CD4-positive, alpha-beta T cell treated with Interleukin-4 for 1 hour (primary cell): Measurements from ENCODE around the gene SHC1.

Experiments
- DNase-seq, 2 donors: peaks; one replicate each; pipeline ENCODE4 v3.0.0-alpha.2; 2020 to 2022

The SHC1 gene

DNA sequence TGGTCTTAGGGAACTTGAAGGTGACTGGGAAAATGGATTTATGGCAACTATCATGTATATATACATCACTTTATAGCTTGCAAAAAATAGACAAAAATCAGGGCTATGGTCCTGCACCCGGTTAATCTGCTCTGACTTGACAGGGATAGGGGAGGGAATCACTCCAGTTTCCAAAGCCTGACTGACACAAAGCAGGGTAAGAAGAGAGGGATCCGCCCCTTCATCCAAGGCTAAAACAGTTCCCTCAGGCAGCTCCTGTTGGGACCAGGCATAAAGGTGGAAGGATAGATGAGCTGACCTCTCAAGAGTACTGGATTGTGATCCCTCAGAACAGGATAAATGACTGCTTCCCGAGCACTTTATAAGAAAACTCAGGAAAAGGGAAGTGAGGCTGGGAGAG lies 16.0 kb downstream of the SHC1 start:
- DNase-seq = no peak

DNA sequence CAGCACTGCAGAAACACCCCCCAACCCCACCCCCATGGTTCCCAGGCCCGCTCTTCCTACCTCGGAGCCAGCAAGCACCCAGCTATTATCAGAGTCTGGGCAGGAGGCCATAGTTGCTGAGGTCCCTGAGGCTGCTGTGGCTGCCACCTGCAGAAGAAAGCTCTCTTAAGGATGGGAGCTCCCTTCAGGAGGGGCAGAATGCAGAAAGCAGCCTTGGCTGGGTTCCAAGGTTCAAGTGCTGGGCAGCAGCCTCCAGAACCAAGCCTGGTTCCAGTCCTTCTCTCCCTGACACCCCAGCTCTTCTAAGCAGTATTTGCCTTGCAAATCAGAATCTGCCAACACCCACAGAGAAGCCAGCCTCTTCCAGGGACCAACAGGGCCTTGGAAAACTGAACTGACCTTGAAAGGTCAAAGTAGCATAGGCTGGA lies 16.9 kb downstream of the SHC1 start:
- no peak for DNase-seq

DNA sequence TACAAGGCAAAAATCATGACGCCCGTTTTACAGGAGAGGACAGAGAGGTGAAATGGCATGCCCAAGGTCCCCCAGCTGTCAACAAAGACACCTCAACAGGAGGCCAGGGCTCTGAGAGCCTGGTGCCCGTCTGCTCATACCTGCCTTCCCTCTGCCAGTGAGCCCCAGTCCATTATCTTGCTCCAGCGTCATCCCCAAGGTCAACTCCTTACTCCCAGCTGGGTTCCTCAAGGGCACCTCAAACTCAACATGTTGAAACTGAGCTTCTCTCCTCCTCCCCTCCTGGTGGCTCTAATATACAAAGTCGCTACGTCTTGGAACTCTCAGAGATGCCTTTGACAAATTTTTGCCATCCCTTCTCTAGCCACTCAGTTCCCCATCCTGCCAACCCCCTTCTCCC lies 17.9 kb downstream of the SHC1 start:
- peak in 1 of 2 donors; percentile 29 for DNase-seq

DNA sequence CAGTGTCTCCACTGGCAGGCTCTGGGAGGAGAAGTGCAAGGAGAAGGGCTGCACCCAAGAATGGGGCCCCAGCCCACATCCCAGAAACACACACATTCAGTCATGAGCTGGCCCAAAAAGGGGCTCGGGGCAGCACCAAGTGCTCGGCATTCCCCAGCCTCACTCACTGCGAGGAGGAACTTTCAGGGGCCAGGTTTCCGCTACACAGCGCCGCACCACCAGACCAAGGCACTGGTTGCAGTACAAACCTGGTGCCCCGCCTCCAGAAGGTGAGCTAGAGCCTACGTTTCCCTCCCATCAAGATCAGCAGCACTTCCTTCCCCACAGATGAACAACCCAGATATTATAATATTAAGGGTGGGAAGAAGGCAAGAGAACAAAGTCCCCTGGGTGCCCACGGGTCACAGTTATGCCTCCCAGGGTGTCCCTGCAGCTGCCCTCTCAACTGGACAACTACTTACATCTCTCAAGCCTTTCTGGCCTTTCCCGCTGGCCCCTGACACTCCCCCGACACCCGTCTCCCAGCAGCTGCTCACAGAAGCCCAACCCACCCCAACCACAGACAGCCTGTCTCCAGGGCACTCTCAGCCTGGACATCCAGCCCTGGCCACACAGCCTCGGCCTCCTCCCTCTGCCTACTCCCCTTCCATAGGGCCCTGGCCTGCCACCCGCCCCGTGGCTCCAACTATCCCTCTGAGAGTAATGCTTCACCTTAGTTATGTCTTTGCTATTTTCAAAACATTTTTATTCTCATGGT lies 18.5 kb downstream of the SHC1 start:
- DNase-seq = peak; percentile 71 to 81

DNA sequence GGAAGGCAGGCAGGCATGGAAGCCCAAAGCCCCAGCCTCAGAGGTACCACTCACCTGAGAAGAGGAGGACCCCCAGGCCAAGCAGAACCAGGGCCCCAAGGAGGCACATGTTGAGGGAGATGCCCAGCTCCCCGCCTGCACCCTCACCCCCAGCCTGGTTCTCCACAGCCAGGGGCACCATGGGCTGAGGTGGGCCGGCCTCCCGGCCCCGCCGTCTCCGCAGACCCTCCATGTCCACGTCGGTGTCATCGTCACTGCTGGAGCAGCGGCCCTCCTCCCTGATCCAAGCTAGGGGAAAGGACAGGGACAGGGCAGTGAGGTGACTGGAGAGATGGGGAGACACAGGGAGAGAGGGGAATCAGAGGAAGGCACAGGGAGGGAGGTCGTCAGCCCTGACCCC lies 22.5 kb downstream of the SHC1 start:
- no peak for DNase-seq

DNA sequence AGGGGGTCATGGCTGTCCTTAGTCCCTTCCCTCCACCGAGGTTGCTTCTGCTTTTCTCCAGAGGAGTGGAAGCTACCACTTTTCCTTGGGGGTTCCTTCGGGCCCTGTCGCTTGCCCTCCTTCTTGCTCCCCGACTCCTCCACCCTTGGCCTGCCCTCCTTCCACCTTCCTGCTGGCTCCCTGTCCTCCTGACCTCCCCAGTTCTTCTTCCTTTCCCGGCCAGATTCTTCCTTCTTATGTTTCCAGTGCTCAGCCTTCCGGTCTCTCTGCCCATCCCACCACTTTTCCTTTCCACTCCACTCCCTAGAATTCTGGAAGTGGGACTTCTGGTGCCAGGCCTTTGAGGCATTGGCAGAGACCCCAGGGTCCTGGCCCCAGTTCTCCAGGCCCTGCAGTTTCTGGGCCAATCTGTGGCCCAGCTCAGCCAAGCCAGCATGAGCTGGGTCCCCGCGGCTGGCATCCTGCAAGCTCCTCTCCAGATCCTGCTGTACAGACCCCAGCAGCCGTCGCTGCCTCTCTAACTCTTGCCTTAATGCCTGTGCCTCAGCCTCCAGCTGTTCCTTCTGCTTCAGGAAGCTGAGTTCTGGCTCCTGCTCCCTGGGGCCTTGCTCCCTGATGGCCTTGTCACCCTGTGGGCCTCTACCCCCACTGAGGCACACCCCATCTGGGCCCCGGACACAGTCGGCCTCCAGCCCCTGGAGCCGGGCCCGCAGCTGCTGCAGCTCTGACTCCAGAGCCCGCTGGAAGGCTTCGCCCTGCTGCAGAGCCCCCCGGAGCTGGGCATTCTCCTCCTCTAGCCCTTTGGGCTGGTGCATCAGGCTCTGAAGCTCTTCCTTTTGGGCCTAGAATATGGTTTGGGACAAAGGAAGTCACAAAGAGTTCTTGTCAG lies 24.3 kb downstream of the SHC1 start:
- DNase-seq = no peak

DNA sequence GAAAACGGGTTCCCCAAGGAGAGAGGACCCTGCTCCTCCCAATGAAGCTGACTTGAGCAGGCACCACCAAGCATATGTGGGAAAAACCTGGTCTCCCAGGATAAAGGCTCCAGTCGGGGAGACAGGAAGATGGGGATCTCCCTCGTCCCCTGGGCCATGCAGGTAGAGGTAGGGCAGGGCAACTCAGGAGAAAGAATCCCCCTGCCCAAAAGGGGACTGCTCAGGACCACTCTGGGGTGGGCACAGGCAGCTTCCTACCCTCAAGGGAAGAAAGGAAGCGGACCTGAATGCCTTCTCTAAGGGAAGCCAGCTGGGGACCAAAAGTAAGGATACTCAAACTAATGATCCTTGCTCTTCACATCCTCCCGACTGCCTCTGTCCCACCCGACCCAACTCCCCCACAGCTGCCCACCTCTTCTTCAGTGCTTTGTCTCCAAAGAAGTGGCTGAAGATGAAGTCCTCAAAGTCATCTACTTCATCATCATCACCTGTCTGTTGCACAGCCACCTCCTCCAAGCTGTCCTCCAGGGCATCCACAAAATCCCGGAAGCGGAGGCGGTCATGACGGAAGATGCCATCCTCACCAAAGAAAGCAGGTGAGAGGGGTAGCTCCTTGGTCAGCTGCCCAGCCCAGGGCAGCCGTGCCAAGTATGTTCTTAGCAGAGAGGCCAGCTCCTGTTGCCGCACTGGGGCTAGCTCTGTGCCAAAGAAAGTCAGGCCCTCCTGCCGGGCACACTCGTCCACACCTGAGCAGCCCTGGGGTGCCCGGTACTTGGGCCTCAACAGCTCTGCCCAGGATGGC lies 25.2 kb downstream of the SHC1 start:
- DNase-seq = no peak

DNA sequence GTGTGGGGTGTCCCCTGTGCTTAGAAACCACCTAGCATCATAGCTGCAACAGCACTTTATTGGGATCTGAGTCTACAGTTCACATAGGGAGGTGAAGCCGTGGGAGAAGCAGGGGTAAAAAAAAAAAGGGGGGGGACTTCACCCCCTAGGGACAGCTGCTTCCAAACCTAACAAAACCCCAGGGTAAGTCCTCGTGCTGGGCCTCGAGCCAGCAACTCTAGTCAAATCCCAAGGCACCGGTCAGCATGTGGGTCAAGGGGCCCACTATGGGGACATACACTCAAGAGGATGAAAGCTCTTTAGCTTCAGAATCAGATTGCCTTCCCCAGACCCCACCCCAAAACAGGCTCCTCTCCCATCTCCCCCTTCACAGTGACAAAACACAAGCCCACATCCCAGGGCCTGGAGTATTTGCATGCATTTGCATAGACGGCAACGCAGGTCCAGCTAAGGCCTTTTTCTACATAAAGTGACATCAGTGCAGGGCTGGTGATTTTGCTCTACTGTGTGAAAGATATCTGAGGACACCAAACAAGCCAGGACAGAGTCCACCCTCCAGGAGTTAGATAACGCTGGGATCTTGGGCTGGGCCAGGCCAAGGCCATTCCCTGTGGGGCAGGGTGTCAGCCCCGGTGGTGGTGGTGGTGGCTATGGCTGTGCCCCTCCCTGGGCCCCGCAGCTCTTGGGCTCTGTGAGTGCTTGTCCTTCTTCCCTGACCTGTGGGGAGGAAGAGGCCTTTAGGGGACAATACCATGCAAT lies 26.0 kb downstream of the SHC1 start:
- no peak for DNase-seq

DNA sequence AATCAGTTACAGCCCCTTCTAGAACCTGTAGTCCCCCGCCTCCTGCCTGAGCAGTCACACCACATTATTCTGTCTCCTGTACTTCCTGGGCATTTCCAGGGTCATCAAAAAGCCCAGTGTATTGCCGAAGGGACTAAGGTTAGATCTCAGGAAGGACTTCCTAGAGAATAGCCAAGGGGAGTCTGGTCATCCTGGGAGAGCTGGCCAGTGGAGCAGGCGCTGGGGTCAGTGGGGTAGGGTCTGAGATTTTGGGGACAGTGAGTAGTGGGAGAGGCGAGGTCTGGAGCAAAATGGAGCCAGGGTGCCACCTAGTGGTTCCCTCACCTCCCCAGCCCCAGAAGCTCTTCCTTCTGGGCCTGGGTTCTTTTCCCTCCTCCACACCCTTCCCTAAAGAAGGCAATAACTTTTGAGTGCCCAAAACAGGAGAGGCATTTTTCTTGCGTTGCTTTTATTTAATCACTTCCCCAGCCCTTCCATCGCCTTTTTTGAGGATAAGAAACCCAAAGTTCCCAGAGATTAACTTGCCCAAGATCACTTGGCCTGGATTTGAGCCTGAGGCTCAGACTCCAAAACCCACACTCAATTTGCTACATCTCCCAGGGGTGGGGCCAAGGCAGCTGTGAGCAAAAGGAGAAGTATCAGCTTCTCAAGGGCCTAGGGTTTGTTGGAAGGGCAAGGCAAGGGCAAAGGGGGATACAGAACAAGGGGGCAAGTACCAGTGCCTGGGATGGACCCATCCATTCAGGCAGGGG lies 26.7 kb downstream of the SHC1 start:
- peak; percentile 33 to 52 for DNase-seq

DNA sequence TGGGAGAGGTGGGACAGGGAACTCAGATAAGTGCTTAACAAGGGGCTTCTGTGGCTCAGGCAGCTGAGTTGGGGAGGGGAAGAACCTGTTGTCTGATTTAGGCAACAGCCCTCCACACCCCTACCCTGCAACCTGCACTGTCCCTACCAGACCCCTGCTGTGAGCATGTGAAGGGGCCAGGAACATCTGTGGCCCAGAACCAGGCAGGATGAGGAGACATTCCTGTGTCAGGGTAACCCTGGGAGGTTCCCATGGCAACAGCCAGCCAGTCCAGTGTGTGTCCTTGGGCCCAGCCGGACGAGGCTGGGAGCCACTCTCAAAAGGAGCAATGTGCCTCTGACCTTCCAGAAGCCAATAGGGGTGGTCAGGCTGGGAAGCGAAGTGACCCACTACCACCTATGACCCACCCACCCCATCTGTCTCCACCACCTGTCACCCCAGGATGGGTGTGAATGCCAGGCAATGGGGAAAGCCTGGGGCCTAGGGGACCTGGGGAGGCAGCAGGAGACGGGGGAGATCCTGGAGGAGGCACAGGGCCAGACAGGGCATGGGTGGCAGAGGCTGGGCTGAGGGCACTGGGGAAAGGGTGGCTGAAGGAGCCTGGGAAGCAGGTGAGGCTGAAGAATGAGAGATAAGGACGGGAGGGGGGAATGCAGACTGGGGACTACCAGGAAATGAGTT lies 29.1 kb downstream of the SHC1 start:
- no peak for DNase-seq

DNA sequence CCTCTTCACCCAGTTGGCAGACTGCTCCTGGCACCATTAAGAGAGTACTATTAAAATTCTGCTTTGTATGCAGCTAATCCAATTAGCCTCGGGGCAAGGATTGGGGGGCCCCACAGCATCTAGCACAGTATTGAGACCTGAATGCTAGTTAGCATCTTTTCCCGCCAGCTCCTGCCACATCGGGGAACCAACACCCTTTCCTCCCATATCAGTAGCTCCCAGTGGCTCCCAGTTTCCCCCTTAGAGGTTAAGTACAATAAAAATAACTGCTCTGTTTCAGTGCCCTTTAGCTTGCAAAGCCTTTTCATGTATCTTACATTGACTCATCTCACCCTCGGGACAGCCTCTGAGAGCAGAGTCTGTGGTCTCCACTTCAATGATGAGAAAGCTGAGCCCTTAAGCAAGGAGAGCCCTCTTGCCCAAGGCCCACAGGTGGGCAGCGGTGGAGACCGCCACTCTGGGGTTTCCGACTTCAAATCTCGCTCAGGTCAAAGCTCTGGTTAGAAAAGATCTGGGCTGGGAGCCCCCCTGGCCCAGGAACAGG lies 29.8 kb downstream of the SHC1 start:
- DNase-seq = no peak

DNA sequence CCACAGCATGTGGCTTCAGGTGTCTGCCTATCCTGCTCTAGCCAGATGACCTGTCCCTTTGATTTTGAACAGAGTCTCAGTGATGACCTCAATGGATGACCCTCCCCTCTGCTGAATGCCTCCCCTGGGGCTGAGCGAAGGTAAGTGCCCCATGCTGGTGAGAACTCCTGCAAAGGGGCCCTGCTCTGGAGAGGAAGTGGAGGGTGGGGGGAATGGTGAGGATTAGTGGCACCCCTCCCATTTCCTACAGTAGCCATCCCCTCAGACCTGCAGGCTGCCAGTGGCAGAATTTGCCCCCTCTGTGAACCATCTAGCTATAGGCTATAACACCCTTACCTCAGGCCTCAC lies 30.4 kb downstream of the SHC1 start:
- peak in 1 of 2 donors; percentile 32 for DNase-seq

DNA sequence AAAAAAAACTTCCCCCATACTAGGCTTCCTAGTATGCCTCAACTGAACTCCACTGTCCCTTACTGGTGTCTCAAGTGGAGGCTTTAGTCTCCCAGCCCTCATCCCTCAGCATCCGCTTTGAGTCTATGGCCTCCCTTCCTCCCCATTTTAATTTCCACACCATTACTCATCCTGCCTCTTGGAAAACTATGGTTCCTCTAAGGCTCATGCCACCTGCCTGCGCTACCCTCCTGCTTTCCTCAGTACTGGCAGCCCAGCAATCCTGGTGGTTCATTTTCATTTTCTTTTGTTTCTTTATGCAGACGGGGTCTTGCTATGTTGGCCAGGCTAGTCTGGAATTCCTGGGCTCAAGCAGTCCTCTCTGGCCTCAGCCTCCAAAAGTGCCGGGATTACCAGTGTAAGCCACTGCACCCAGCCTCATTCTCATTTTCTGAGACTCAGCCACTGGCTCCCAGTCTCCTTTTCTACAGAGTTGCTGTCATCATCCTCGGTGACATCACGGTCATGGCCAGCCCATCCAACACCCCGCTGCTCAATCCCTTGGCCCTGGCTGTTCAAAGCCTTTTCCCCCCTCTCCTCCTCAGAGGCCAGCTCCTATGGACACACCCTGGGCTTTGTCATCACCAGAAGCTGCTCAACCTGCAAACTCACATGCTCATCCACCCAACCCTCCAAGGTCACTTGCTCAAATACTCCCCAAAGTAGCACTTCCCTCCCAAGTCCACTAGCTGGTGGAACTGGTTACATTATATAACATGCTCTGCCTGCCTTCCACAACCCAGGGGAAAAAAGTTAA lies 31.7 kb downstream of the SHC1 start:
- DNase-seq = no peak

DNA sequence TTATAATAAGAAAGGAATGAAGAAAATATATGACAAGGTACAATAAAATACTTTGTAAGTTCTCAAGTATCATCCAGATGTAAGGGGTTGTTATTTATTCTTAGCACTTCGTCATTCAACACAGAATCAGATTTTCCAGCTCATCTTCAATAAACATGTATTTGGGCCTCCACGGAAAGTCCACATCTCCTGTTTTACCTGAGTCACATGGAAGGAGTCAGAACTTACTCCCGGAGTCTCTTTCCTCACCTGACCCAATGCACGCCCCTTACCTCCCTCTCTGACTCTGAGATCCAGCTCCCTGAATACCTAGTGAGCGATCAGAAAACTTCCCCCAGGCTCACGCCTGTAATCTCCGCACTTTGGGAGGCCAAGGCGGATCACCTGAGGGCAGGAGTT lies 32.6 kb downstream of the SHC1 start:
- DNase-seq = no peak

DNA sequence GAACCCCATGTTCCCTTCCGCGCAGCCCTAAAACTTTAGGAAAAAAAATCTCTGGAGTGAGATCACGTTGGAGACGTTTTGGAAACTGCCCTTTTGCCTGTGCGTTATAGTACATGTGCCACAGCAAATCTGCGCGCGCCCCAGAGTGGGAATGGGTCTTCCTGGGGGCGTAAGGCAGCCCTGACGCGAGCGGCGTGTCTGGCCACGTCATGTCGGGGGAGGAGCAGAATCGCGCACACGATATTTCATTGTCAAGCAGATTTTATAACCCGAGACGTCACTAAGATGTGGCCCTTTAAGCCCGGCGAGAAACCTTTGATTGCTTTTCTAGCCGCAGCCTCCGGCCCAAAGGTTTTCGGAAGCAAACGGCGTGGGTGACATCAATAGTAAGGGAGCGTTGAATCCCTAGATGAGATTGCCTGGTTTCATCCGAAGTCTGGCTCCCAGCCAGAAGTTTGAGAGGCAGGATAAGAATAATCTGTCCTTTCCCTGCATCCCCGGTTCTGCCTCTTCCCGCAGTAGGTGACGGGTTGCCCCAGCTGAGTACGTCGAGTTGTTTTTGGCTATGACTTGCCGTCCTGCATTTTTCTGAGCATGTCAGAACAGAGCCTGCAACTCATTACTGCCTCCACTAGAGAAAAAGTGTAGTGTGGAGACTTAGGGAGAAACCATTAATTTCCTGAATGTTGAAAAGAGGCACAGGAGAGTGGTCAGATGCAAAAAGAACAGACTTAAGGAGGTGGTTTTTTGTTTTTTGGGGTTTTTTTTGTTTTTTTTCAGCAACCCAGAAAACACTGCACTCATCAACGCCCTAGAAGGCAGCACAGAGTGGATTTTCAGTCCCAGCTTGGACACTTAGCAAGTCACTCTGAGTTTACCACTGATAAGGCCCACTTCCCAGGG lies 33.2 kb downstream of the SHC1 start:
- peak; percentile 94 to 95 for DNase-seq

DNA sequence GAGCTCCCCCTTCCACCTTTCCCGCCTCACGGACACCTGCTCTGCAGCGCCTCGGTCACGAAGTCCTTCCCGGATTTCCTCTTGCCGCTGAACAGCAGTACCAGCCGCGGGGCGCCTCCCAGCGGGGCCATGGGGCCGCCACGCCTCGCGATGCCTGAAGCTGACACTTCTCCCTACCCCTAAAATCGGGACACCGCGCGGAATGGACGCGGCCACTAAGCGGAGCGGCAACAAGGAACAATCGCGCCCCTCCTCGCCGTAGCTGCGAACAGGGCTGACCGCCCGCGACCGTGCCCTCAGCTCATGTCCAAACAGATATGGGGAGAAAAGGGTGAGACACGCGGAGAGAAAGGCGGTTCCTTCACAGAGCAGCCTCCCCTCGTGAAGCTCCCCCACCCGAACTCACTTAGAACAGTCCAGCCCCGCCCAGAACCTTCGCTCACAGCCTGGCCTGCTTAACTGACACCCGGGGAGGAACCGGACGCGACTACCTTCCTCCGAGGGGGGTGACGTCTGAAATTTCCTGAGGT lies 33.9 kb downstream of the SHC1 start, which contains the start of gene PMVK:
PMVK (minus strand) TSS at position 165 of the 530 bp plus-strand sequence; CDS start at position 131, 34 bp downstream.
- peak; percentile 95 to 97 for DNase-seq

DNA sequence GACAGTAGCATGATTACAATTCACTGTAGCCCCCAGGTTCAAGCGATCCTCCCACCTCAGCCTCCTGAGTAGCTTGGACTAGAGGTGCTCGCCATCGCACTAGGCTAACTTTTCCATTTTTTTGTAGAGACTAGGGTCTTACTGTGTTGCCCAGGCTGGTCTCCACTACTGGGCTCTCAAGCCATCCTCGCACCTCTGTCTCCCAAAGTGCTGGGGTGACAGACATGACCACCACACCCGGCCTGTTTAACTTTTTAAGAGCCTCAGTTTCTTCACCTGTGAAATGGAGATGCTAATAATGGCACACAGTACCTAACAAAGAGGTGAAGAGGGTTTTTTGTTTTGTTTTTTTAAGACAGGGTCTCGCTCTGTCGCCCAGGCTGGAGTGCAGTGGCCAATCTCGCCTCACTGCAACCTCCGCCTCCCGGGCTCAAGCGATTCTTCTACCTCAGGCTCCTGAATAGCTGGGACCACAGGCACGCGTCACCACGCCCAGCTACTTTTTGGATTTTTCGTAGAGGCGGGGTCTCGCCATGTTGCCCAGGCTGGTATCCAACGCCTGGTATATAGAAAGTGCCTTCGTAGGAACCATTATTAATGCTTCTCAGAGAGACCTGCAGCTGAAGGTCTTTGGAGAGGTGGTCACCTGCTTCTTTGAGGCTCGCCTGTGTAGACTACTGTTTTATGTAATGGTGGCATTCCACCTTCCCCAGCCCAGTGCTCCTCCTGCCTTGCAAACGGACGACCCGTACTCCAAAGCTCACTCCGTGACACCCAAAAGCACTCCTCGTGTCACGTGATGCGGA lies 34.6 kb downstream of the SHC1 start:
- DNase-seq = no peak
